Fibroblast of mammary gland (primary cell): ENCODE results near the gene ZNRF3.

Experiments used
- DNase-seq: peaks from one replicate; pipeline ENCODE4 v3.0.0-alpha.2; 2010; ENCODE audit warnings: low read depth
- H3K4me3 ChIP-seq: 2 replicates; pipeline ENCODE4 v1.5.1; 2011; ENCODE audit warnings: low read depth, mild to moderate bottlenecking, low read length, moderate library complexity; ENCODE audit not compliant: control insufficient read depth
- CTCF ChIP-seq: conservative IDR thresholded peaks from 2 replicates; pipeline ENCODE4 v1.5.1; 2011; ENCODE audit warnings: low read depth, low read length, inconsistent platforms; ENCODE audit not compliant: control insufficient read depth, insufficient read depth

Gene ZNRF3

GRCh38 chr22:29074276-29074772 is 191.0 kb downstream of the ZNRF3 start:
- no peak for TF ChIP-seq CTCF
- DNase-seq: no peak
- H3K4me3 ChIP-seq: peak overlapping the region; percentile 61

- DNase-seq: no peak
- H3K4me3 ChIP-seq: no peak overlapping the region
- no peak for TF ChIP-seq CTCF
These were observed 194.9 kb downstream of the ZNRF3 start for GRCh38 chr22:29078036-29078868.

GRCh38 chr22:29078869-29079207 is 195.5 kb downstream of the ZNRF3 start:
- DNase-seq: no peak
- H3K4me3 ChIP-seq: no peak overlapping the region
- no peak for TF ChIP-seq CTCF

GRCh38 chr22:29079218-29079901 is 196.0 kb downstream of the ZNRF3 start:
- TF ChIP-seq CTCF: no peak
- DNase-seq: no peak
- H3K4me3 ChIP-seq: no peak overlapping the region

GRCh38 chr22:29080106-29080975 is 197.0 kb downstream of the ZNRF3 start:
- H3K4me3 ChIP-seq: no peak overlapping the region
- no peak for TF ChIP-seq CTCF
- DNase-seq: peak; percentile 38

- TF ChIP-seq CTCF: no peak
- H3K4me3 ChIP-seq: no peak overlapping the region
- no peak for DNase-seq
These were observed 198.3 kb downstream of the ZNRF3 start for GRCh38 chr22:29081517-29082236.
